Transverse colon (tissue), 4 donors: ENCODE data around the gene MGAT5. TPM values are rescaled to one million over a fixed set of nuclear protein-coding genes. Genes with fewer than 3 reads are reported as not detected.

ENCODE experiments used
- DNase-seq: peaks from one replicate; pipeline ENCODE4 v3.0.0-alpha.2; 2019
- H3K27ac ChIP-seq, 4 donors: fragments of 200-600 bp; sonication (generic); 2 replicates each; pipeline ENCODE4 v1.5.1; 2016 to 2018; ENCODE audit warnings: inconsistent platforms in 4 of 4
- H3K27me3 ChIP-seq: fragments of 200-600 bp; sonication (generic); 2 replicates; pipeline ENCODE4 v1.5.1; 2017; ENCODE audit warnings: inconsistent platforms
- H3K36me3 ChIP-seq, 4 donors: fragments of 200-600 bp; sonication (generic); 2 replicates each; pipeline ENCODE4 v1.5.1; 2017 to 2019; ENCODE audit warnings: inconsistent platforms in 4 of 4
- H3K4me1 ChIP-seq, 4 donors: fragments of 200-600 bp; sonication (generic); 2 replicates each; pipeline ENCODE4 v1.5.1; 2017 to 2020; ENCODE audit warnings: inconsistent platforms in 4 of 4
- H3K4me3 ChIP-seq, 4 donors: fragments of 200-600 bp; sonication (generic); 1 replicate in 1 of 4; 2 replicates in 3 of 4; pipeline versions ENCODE4 v1.5.1 to v1.6.1; 2017 to 2019; ENCODE audit warnings: inconsistent platforms in 4 of 4
- H3K9me3 ChIP-seq, 2 donors: fragments of 200-600 bp; sonication (generic); 2 replicates each; pipeline ENCODE4 v1.5.1; 2017 to 2019; ENCODE audit warnings: inconsistent platforms in 2 of 2
- CTCF ChIP-seq, 5 experiments: fragments of 200-600 bp in 3 of 5; fragments of 450-650 bp in 2 of 5; sonication (generic) in 3 of 5; IDR thresholded peaks; 1 replicate in 2 of 5; 2 replicates in 3 of 5; pipeline ENCODE4 v1.5.1; 2016 to 2017; ENCODE audit warnings: antibody characterized with exemption in 5 of 5, inconsistent platforms in 3 of 5, mild to moderate bottlenecking in 2 of 5, moderate library complexity in 1 of 5
- EP300 ChIP-seq: sonication (generic); formaldehyde crosslinking; IDR thresholded peaks from one replicate; pipeline ENCODE4 v1.6.1; 2017; ENCODE audit warnings: antibody characterized with exemption, low read depth
- POLR2A ChIP-seq: fragments of 450-650 bp; IDR thresholded peaks from one replicate; pipeline ENCODE4 v1.6.1; 2016; ENCODE audit warnings: antibody characterized with exemption, mild to moderate bottlenecking, moderate library complexity
- POLR2AphosphoS5 ChIP-seq, 3 donors: sonication (generic); formaldehyde crosslinking; IDR thresholded peaks; one replicate each; pipeline ENCODE4 v1.6.1; 2016; ENCODE audit warnings: antibody characterized with exemption in 3 of 3
- WGBS, 2 donors: methylation state at CpG; one replicate each; pipeline ENCODE4 v1.1.5; 2018; ENCODE audit warnings: low coverage in 1 of 2; 5-methylcytosine and 5-hydroxymethylcytosine counted together
- in situ Hi-C, 4 donors: fragments of 200-750 bp; cut with MboI; loops; one replicate each; pipeline versions ENCODE4 v1.15.0 to v1.15.1; 2017; ENCODE audit warnings: low sequenced_read_pairs in 3 of 4, low pct_ligation_motif_present in 1 of 4, low pct_unique_long_range_greater_than_20kb in 1 of 4
- intact Hi-C: fragments of 100-400 bp; cut with DNase I; formaldehyde crosslinking; loops from one replicate; pipeline ENCODE4 v1.15.1; 2023; ENCODE audit warnings: low total_unique reads
- total RNA-seq, 4 donors: library from RNA; depleted of rRNA; stranded (reverse); fragments of >200 nt; gene quantifications; one replicate each; pipeline ENCODE4 v1.1.0, GENCODE V29; 2016

The MGAT5 gene
- total RNA-seq, 4 donors from 2014 or later: 23.6 to 67.6 (median 55.2) TPM

GRCh38 chr2:134411279-134411827 lies 157.5 kb downstream of the MGAT5 start:
- Histone ChIP-seq H3K27me3 (no peaks in the 10 kb centered on the region), H3K9me3 (no peaks in the 10 kb centered on the region), H3K27ac (peak overlapping the region in 2 of 4 donors; percentile 11 to 18), H3K4me1 (peaks cover 10 to 38% (median 19%) of the 10 kb centered on the region in 4 donors), H3K36me3 (no peaks in the 10 kb centered on the region), H3K4me3 (no peak overlapping the region)
- no peak for DNase-seq
- in situ Hi-C loops: loop anchor here (5.0 to 25.0 kb wide), 4 partner anchors 174 to 524 kb away; no protein-coding TSS in a partner anchor
- intact Hi-C loops: no loop called here
- TF ChIP-seq POLR2AphosphoS5 (IDR thresholded peaks at IDR 0.05): no peak
- TF ChIP-seq CTCF (IDR thresholded peaks at IDR 0.05): no peak
- no peak for TF ChIP-seq POLR2A
- TF ChIP-seq EP300: no peak
- WGBS, 2 donors: 52 to 100% methylated on average over 1 to 6 of the region's 6 CpGs

GRCh38 chr2:134411828-134412638 lies 158.2 kb downstream of the MGAT5 start:
- peak overlapping the region in 3 of 4 donors; percentile 11 to 18 (median 14) for H3K27ac ChIP-seq
- H3K36me3 ChIP-seq: no peaks in the 10 kb centered on the region
- intact Hi-C loops: no loop called here
- TF ChIP-seq EP300 (no peak), POLR2A (no peak), POLR2AphosphoS5 (IDR thresholded peaks at IDR 0.05) (no peak), CTCF (IDR thresholded peaks at IDR 0.05) (peak; percentile 53 to 75 (median 59))
- H3K9me3 ChIP-seq: no peaks in the 10 kb centered on the region
- peaks cover 10 to 38% (median 19%) of the 10 kb centered on the region in 4 donors for H3K4me1 ChIP-seq
- H3K27me3 ChIP-seq: no peaks in the 10 kb centered on the region
- DNase-seq: peak; percentile 72
- WGBS, 2 donors: 33 to 42% methylated on average over 3 to 8 of the region's 8 CpGs
- H3K4me3 ChIP-seq: no peak overlapping the region
- in situ Hi-C loops: loop anchor here (5.0 to 25.0 kb wide), 4 partner anchors 175 to 525 kb away; no protein-coding TSS in a partner anchor

DNA sequence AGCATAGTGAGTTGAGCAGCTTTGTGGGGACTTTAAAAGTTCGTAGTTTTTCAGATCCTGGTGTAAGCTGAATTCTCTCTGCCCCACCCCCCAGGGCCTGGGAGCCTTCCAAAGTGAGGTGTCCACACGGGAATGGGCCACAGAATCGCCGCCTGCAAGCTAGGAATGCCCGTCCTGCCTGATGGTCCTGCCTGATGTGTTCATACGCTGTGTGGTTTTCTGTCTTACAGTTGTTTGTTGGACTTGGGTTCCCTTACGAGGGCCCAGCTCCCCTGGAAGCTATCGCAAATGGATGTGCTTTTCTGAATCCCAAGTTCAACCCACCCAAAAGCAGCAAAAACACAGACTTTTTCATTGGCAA lies 158.7 kb downstream of the MGAT5 start:
- TF ChIP-seq POLR2AphosphoS5 (IDR thresholded peaks at IDR 0.05): no peak
- TF ChIP-seq POLR2A: no peak
- no peak for TF ChIP-seq CTCF (IDR thresholded peaks at IDR 0.05)
- no peak for TF ChIP-seq EP300
- Histone ChIP-seq H3K4me1 (peaks cover 10 to 38% (median 19%) of the 10 kb centered on the region in 4 donors), H3K9me3 (no peaks in the 10 kb centered on the region), H3K27ac (peak overlapping the region in 1 of 4 donors; percentile 18), H3K36me3 (no peaks in the 10 kb centered on the region), H3K27me3 (no peaks in the 10 kb centered on the region), H3K4me3 (no peak overlapping the region)
- intact Hi-C loops: no loop called here
- WGBS, 2 donors: 67 to 86% methylated on average over 2 to 8 of the region's 8 CpGs
- in situ Hi-C loops: loop anchor here (5.0 to 25.0 kb wide), 4 partner anchors 175 to 525 kb away; no protein-coding TSS in a partner anchor
- no peak for DNase-seq

GRCh38 chr2:134413430-134413829 lies 159.6 kb downstream of the MGAT5 start:
- Histone ChIP-seq H3K4me1 (peaks cover 10 to 35% (median 19%) of the 10 kb centered on the region in 4 donors), H3K9me3 (no peaks in the 10 kb centered on the region), H3K27me3 (no peaks in the 10 kb centered on the region), H3K36me3 (no peaks in the 10 kb centered on the region), H3K27ac (no peak overlapping the region), H3K4me3 (no peak overlapping the region)
- intact Hi-C loops (no loop called here), in situ Hi-C loops (loop anchor here (5.0 to 25.0 kb wide), 4 partner anchors 176 to 526 kb away; no protein-coding TSS in a partner anchor)
- TF ChIP-seq EP300 (no peak), POLR2AphosphoS5 (IDR thresholded peaks at IDR 0.05) (no peak), CTCF (IDR thresholded peaks at IDR 0.05) (no peak), POLR2A (no peak)
- WGBS, 2 donors: 33 to 45% methylated on average over 1 of the region's 1 CpG
- DNase-seq: no peak
